HG03095 (cell line): ENCODE measurements around the gene TUBA8.
A peak's percentile ranks its signal among the peaks of the same experiment; 100 is the strongest.
"Not testable (repeated sequence)": the region's sequence is repeated elsewhere in the genome, so short reads cannot be mapped to it uniquely, and the experiment has no call there.

Source experiments
- ATAC-seq: cut with Tn5 transposase; IDR thresholded peaks from one replicate; pipeline ENCODE4 v1.9.1; 2021; ENCODE audit warnings: moderate library complexity; ENCODE audit not compliant: unreplicated experiment

Gene TUBA8

GRCh38 chr22:18123476-18124025 is 12.9 kb downstream of the TUBA8 start:
- ATAC-seq = not testable (repeated sequence)

GRCh38 chr22:18126606-18127005 is 16.0 kb downstream of the TUBA8 start:
- ATAC-seq = no peak

- ATAC-seq = no peak
These were observed 19.4 kb downstream of the TUBA8 start for GRCh38 chr22:18130018-18130417.

- no peak for ATAC-seq
These were observed 20.3 kb downstream of the TUBA8 start for GRCh38 chr22:18130699-18131429.

GRCh38 chr22:18133452-18133851 is 22.8 kb downstream of the TUBA8 start:
- ATAC-seq = no peak

- no peak for ATAC-seq
These were observed 26.1 kb downstream of the TUBA8 start for GRCh38 chr22:18136563-18137320.

- not testable (repeated sequence) for ATAC-seq
These were observed 30.4 kb downstream of the TUBA8 start for GRCh38 chr22:18141004-18141403.

- no peak for ATAC-seq
These were observed 33.5 kb downstream of the TUBA8 start for GRCh38 chr22:18144105-18144504.

GRCh38 chr22:18145676-18146388 is 35.2 kb downstream of the TUBA8 start:
- ATAC-seq = no peak

- no peak for ATAC-seq
These were observed 35.8 kb downstream of the TUBA8 start for GRCh38 chr22:18146389-18146753.

GRCh38 chr22:18147791-18148190 is 37.2 kb downstream of the TUBA8 start:
- ATAC-seq = no peak

GRCh38 chr22:18148293-18148965 is 37.8 kb downstream of the TUBA8 start:
- ATAC-seq = no peak

- ATAC-seq = no peak
These were observed 41.9 kb downstream of the TUBA8 start for GRCh38 chr22:18152519-18152918.

GRCh38 chr22:18154821-18155390 is 44.3 kb downstream of the TUBA8 start:
- no peak for ATAC-seq

GRCh38 chr22:18155546-18155945 is 44.9 kb downstream of the TUBA8 start:
- ATAC-seq = not testable (repeated sequence)

- ATAC-seq = no peak
These were observed 46.5 kb downstream of the TUBA8 start for GRCh38 chr22:18156878-18157713.

GRCh38 chr22:18157714-18158028 is 47.1 kb downstream of the TUBA8 start:
- ATAC-seq = no peak

GRCh38 chr22:18160641-18161040 is 50.0 kb downstream of the TUBA8 start:
- not testable (repeated sequence) for ATAC-seq

- peak; percentile 68 for ATAC-seq
These were observed 53.2 kb downstream of the TUBA8 start for GRCh38 chr22:18163843-18164242.

- ATAC-seq = not testable (repeated sequence)
These were observed 54.0 kb downstream of the TUBA8 start for GRCh38 chr22:18164584-18164983.
